Measurements from ENCODE around the gene CPE.

- no peak for TF ChIP-seq EZH2 (IDR thresholded peaks at IDR 0.05)
- TF ChIP-seq POLR2AphosphoS5 (IDR thresholded peaks at IDR 0.05; ENCODE audit: borderline replicate concordance, low read depth, low read length) = no peak
These were observed 138.4 kb downstream of the CPE start for GRCh38 chr4:165517216-165517615.

Data from SK-N-MC (cell line).